ENCODE results near the gene ZSCAN1.

DNA sequence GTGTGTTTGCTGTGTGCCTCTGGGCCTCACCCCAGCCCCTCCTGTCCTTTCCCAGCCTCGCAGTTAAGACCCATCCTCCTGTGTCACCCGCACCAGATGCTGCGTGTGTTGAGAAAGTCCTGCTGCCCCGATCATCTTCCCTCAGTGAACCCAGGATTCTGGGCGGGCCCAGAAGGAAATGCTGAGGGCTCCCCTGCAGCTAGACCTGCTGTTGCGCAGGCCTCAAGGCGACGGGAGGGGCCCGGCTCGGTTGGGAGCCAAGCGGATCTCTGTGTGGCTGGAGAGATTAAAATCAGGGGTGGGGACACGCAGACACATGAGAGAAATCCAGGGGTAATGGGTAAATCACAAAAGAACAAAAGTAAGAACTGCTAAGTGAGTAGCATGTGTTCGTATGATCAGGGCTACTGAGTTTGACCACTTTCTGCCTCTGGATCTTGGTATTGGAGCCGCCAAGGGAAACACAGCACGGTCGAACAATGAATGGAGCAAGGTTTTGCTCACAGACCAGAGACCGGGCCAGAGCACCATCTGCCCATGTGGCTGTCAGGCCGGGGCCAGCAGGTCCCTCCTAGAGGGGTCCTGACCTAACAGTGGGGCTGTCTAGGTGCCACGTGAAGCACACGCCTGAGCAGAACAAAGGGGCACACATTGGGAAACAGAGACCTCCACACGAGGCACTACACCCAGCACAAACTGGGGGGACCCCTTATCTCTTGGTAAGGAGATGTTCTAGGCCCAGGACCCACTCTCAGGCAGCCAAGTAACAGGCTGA lies 7.1 kb downstream of the ZSCAN1 start:
- TF ChIP-seq GATA2 (IDR thresholded peaks at IDR 0.05; ENCODE audit: low read depth, low read length) (no peak), GATA3 (IDR thresholded peaks at IDR 0.05; ENCODE audit: low read depth, low read length) (no peak)

Data from SH-SY5Y (cell line).